ENCODE measurements around the gene IRF7.
A peak's percentile ranks its signal among the peaks of the same experiment; 100 is the strongest.

The IRF7 gene

GRCh38 chr11:620201-620600, 4.5 kb upstream of the IRF7 start:
- no peak for DNase-seq

DNA sequence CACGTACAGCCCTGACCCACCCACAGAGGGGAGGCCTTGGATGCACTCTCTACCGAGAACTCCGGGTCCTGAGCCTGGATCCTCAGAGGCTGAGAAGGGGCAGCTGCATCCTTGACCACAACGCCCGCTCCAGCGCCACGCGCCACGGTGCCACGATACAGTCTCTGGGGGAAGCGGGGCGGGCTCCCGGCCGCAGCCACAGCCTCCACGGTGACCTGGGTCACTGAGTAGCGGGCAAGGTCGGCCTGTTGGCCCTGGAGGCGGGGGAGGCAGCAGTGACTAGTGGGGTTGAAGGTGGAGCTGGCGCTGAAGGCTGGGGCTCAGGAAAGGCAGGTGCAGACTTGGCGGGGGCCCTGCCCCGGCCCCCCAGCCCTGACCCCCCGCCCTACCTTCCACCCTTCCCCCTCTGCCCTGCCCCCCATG, 3.9 kb upstream of the IRF7 start:
- DNase-seq = no peak

DNA sequence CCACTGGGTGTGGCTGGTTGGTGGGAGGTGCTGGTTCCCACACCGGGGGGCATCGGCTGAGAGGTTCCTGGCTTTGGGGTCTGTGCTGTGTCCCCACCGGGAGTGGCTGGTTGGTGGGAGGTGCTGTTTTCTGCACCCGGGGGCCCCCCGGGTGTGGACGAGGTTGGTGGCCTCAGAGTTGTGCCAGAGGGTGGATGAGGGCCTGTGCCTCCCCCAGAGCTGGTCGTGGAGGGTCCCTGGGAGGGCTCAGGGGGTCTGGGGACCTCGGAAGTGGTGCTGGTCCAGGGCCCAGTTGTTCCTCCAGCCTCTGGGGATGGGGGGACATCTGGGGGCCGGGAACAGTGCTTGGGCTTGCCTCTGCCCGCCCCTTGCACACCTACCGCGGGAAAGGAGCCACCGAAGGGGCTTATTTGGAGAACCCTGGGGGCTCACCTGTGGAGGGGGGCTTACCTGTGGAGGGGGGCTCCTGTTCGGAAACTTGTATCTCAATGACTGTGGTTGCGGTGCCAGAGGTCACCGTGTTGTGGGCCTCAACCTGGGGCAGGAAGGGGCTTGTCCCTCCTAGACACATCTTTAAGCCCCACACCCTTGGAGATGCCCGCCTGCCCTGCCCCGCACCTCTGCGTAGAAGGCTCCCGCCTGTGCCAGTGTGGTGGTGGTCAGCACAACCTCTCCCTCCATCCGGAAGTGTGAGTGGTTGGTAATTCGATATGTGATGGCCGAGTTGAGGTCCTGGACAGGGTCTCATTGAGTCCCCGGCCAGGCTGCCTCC, 3.3 kb upstream of the IRF7 start:
- DNase-seq = no peak

GRCh38 chr11:617912-618682, 2.3 kb upstream of the IRF7 start:
- DNase-seq = no peak

DNA sequence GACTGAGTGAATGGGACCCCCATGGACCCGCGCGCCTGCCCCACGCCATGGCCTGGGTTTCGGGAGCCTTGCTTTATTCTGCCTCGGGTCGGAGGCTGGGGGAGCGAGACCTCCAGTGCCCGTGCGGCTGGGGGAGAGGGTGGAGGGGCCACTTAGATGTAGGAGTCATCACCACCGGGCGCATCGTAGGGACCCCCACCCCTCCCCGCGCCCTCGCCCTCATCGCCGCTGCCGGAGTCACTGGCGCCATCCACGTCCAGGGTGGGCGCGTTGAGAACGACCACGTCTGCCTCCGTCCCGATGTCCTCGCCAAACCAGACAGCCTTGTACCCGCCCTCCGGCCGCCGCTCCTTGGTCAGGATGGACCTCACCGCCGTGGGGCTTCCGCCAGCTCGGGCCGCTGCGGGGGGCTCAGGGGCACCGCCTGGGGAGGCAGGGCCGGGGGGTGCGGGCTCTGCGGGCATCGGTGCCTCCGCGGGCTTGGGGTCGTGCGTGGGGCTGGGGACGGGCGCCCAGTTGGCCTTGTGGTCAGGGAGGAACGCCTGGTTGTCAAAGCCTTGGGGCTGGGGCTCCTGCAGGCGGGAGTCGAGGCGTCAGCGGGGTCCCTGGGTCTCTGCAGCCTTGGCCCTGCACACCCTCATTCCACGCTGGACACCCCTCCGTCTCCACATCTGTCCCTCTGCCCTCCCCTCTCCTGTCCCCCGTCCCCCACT, 1.6 kb upstream of the IRF7 start:
- DNase-seq = no peak

- DNase-seq = no peak
These were observed 809 bp upstream of the IRF7 start for GRCh38 chr11:616320-617198.

DNA sequence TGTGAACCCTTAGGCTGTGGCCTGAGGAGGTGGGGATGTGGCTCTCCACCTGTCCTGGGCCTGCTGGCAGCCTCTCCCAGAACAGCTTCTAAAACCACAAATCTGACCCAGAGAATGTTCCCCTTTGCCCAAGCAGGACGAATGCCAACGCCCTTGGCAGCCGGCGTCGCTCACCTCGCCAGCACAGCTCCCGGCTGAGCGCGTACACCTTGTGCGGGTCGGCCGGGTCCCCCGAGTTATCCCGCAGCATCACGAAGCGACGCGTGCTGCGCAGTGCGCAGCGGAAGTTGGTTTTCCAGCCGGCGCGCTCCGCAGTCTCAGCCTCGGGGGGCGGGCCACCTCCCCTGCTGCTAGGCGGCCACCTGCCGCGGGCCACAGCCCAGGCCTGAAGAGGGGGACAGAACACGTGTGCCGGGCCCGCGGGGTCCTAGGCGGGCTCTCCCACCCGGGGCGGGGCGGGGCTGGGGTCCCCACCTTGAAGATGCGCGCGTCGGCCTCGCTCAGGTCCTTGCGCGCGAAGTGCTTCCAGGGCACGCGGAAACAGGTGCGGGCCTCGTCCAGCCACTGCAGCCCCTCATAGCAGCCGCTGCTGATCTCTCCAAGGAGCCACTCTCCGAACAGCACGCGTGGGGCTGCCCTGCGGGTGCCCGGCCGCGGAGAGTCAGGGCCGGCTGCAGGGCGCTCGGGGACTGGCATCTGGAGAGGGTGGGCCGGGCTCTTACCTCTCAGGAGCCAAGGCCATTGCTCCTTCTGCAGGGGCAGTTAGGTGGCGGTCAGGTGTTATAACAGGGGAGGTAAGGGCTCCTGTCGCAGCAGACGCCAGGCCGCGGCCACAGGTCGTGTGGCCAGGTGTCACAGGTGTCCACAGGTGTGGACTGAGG, 887 bp downstream of the IRF7 start:
- peak; percentile 29 for DNase-seq

GRCh38 chr11:614021-614622, 1.6 kb downstream of the IRF7 start:
- peak; percentile 32 for DNase-seq

GRCh38 chr11:613369-613968, 2.3 kb downstream of the IRF7 start:
- DNase-seq = peak; percentile 71

DNA sequence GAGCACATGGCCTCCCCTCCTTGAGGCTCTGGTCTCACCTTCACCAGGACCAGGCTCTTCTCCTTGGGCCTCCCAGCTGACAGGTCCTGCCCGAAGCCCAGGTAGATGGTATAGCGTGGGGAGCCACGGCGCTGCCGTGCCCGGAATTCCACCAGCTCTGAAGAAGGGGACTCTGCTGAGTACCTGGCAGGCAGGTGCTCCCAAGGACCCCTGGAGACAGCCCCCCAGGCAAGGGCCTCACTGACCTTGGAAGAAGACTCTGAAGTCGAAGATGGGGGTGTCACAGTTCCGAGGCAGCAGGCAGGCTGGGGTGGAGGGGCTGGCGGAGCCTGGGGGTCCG, 2.8 kb downstream of the IRF7 start:
- no peak for DNase-seq

- DNase-seq = peak; percentile 37
These were observed 3.4 kb downstream of the IRF7 start for GRCh38 chr11:612201-612960.

GRCh38 chr11:611001-611996, 4.5 kb downstream of the IRF7 start:
- peak; percentile 52 for DNase-seq

DNA sequence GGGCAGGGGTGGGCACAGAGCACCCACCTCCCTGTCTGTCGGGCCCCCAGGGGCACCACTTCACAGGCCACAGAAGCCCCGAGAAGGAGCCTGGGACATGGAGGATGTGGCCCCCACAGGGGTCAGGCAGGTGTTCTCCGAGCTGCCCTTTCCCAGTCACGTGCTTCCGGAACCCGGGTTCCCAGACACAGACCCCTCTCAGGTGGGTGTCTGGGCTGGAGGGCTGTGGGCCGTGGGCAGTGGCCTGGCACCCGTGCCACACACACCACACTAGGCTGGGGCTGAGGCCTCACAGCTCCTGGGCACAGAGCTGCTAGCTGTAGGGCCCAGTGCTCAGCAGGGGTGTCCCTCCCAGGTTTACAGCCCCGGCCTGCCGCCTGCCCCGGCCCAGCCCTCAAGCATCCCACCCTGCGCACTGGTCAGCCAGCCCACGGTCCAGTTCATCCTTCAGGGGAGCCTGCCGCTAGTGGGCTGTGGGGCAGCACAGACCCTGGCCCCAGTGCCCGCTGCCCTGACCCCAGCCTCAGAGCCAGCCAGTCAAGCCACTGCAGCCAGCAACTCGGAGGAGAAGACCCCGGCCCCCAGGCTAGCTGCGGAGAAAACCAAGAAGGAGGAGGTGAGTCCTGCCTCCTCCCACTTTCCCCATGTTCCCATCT, 5.5 kb downstream of the IRF7 start:
- DNase-seq = peak; percentile 23

DNA sequence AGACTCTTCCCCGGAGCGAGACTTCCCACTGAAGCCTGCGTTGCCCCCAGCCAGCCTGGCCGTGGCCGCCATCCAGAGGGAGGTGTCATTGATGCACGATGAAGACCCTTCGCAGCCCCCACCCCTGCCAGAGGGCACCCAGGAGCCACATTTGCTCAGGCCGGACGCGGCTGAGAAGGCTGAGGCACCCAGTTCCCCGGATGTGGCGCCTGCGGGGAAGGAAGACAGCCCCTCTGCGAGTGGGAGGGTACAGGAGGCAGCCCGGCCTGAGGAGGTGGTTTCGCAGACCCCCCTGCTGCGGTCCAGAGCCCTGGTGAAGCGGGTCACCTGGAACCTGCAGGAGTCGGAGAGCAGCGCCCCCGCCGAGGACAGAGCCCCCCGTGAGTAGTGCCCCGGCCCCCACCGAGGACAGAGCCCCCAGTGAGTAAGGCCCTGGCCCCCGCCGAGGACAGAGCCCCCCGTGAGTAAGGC, 6.4 kb downstream of the IRF7 start:
- DNase-seq = no peak

DNA sequence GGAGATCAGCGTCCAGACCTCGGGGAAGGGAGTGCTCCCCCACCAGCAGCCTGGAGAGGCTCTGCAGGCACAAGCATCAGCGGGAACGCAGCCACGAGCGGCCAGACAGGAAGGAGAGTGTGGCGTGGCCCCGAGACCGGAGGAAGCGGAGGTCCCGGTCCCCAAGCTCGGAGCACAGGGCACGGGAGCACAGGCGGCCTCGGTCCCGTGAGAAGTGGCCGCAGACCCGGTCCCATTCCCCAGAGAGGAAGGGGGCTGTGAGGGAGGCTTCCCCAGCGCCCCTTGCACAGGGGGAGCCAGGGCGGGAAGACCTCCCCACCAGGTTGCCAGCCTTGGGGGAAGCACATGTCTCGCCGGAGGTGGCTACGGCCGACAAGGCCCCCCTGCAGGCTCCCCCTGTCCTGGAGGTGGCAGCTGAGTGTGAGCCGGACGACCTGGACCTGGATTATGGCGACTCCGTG, 6.9 kb downstream of the IRF7 start:
- DNase-seq = no peak

DNA sequence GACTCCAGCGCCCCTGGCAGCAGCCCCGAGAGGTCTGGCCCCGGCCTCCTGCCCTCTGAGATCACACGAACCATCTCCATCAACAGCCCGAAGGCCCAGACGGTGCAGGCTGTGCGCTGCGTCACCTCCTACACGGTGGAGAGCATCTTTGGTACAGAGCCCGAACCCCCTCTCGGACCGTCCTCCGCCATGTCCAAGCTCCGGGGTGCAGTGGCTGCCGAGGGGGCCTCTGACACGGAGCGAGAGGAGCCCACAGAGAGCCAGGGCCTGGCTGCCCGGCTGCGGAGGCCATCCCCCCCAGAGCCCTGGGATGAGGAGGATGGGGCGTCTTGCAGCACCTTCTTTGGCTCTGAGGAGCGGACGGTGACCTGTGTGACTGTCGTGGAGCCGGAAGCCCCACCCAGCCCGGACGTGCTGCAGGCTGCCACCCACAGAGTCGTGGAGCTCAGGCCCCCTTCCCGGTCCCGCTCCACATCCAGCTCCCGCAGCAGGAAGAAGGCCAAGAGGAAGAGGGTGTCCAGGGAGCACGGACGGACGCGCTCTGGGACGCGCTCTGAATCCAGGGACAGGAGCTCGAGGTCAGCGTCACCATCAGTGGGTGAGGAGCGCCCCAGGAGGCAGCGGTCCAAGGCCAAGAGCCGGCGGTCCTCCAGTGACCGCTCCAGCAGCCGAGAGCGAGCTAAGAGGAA, 7.6 kb downstream of the IRF7 start:
- DNase-seq = no peak
